GM15510 (cell line): Measurements from ENCODE around the gene SERPINB7.

Experiments
- POLR2A ChIP-seq: IDR thresholded peaks from 3 replicates; pipeline ENCODE4 v1.6.1; 2011; ENCODE audit warnings: borderline replicate concordance; ENCODE audit not compliant: insufficient read length; ENCODE audit errors: extremely low read depth

SERPINB7 gene

GRCh38 chr18:63779386-63779785, 4.2 kb downstream of the SERPINB7 start:
- no peak for TF ChIP-seq POLR2A

GRCh38 chr18:63783394-63783793, 8.2 kb downstream of the SERPINB7 start:
- no peak for TF ChIP-seq POLR2A

GRCh38 chr18:63784787-63785452, 9.7 kb downstream of the SERPINB7 start:
- TF ChIP-seq POLR2A: no peak

- TF ChIP-seq POLR2A: no peak
Observed at GRCh38 chr18:63787673-63788072, 12.5 kb downstream of the SERPINB7 start.

GRCh38 chr18:63788447-63789096, 13.4 kb downstream of the SERPINB7 start:
- TF ChIP-seq POLR2A: no peak

- no peak for TF ChIP-seq POLR2A
Observed at GRCh38 chr18:63789327-63789726, 14.1 kb downstream of the SERPINB7 start.

- no peak for TF ChIP-seq POLR2A
Observed at GRCh38 chr18:63795606-63796005, 20.4 kb downstream of the SERPINB7 start.

- no peak for TF ChIP-seq POLR2A
Observed at GRCh38 chr18:63799189-63799588, 24.0 kb downstream of the SERPINB7 start.

- no peak for TF ChIP-seq POLR2A
Observed at GRCh38 chr18:63801343-63801742, 26.1 kb downstream of the SERPINB7 start.

GRCh38 chr18:63808125-63808524, 32.9 kb downstream of the SERPINB7 start:
- TF ChIP-seq POLR2A: no peak

GRCh38 chr18:63817441-63818051, 42.3 kb downstream of the SERPINB7 start:
- no peak for TF ChIP-seq POLR2A

- TF ChIP-seq POLR2A: no peak
Observed at GRCh38 chr18:63818212-63818611, 43.0 kb downstream of the SERPINB7 start.

GRCh38 chr18:63819786-63820185, 44.6 kb downstream of the SERPINB7 start:
- no peak for TF ChIP-seq POLR2A

- no peak for TF ChIP-seq POLR2A
Observed at GRCh38 chr18:63820694-63821093, 45.5 kb downstream of the SERPINB7 start.

- TF ChIP-seq POLR2A: no peak
Observed at GRCh38 chr18:63823516-63824219, 48.5 kb downstream of the SERPINB7 start.

- TF ChIP-seq POLR2A: no peak
Observed at GRCh38 chr18:63824220-63824525, 49.0 kb downstream of the SERPINB7 start.

- TF ChIP-seq POLR2A: no peak
Observed at GRCh38 chr18:63828120-63828519, 52.9 kb downstream of the SERPINB7 start.

- no peak for TF ChIP-seq POLR2A
Observed at GRCh38 chr18:63828656-63829055, 53.4 kb downstream of the SERPINB7 start.
